Activated T-helper 1 cell treated with anti-CD3 and anti-CD28 coated beads, Interleukin-2, amount 50 U/mL, for 16 hours (primary cell): ENCODE measurements around the gene PSG6.
"Not testable (repeated sequence)": the region's sequence is repeated elsewhere in the genome, so short reads cannot be mapped to it uniquely, and the experiment has no call there.

Experiments
- DNase-seq, 2 donors: peaks; one replicate each; pipeline ENCODE4 v3.0.0-alpha.2; 2020; ENCODE audit warnings: low read depth in 1 of 2, low spot score in 1 of 2

PSG6 gene

GRCh38 chr19:42911731-42912130 is 6.0 kb downstream of the PSG6 start:
- not testable (repeated sequence) for DNase-seq

GRCh38 chr19:42906162-42906561 is 11.5 kb downstream of the PSG6 start:
- not testable (repeated sequence) for DNase-seq

- DNase-seq, result not testable (repeated sequence)
Observed at GRCh38 chr19:42900561-42900960, 17.1 kb downstream of the PSG6 start.

- not testable (repeated sequence) for DNase-seq
Observed at GRCh38 chr19:42899674-42900073, 18.0 kb downstream of the PSG6 start.

- DNase-seq, result not testable (repeated sequence)
Observed at GRCh38 chr19:42899110-42899509, 18.6 kb downstream of the PSG6 start.

GRCh38 chr19:42898656-42899055 is 19.0 kb downstream of the PSG6 start:
- not testable (repeated sequence) for DNase-seq

GRCh38 chr19:42897729-42898128 is 20.0 kb downstream of the PSG6 start:
- DNase-seq, result not testable (repeated sequence)

- DNase-seq, result not testable (repeated sequence)
Observed at GRCh38 chr19:42890446-42890845, 27.2 kb downstream of the PSG6 start.

- DNase-seq, result not testable (repeated sequence)
Observed at GRCh38 chr19:42887876-42888445, 29.7 kb downstream of the PSG6 start.

GRCh38 chr19:42882730-42883129 is 35.0 kb downstream of the PSG6 start:
- not testable (repeated sequence) for DNase-seq

GRCh38 chr19:42882010-42882409 is 35.7 kb downstream of the PSG6 start:
- DNase-seq, result not testable (repeated sequence)

GRCh38 chr19:42881279-42881678 is 36.4 kb downstream of the PSG6 start:
- not testable (repeated sequence) for DNase-seq

GRCh38 chr19:42880621-42881020 is 37.1 kb downstream of the PSG6 start:
- DNase-seq, result not testable (repeated sequence)

- DNase-seq, result no peak
Observed at GRCh38 chr19:42879613-42880012, 38.1 kb downstream of the PSG6 start, which contains the start of gene PSG1. TSS of gene PSG1 (minus strand) at chr19:42879713. CDS start at chr19:42879581, 132 bp downstream.

- DNase-seq, result not testable (repeated sequence)
Observed at GRCh38 chr19:42876596-42876995, 41.1 kb downstream of the PSG6 start.

- DNase-seq, result not testable (repeated sequence)
Observed at GRCh38 chr19:42875881-42876280, 41.8 kb downstream of the PSG6 start.

- not testable (repeated sequence) for DNase-seq
Observed at GRCh38 chr19:42874901-42875813, 42.5 kb downstream of the PSG6 start.

GRCh38 chr19:42874136-42874535 is 43.6 kb downstream of the PSG6 start:
- DNase-seq, result not testable (repeated sequence)

- DNase-seq, result no peak
Observed at GRCh38 chr19:42872608-42873007, 45.1 kb downstream of the PSG6 start.

GRCh38 chr19:42857544-42857867 is 60.2 kb downstream of the PSG6 start:
- no peak for DNase-seq

GRCh38 chr19:42856866-42857543 is 60.7 kb downstream of the PSG6 start:
- not testable (repeated sequence) for DNase-seq

GRCh38 chr19:42854745-42855144 is 62.9 kb downstream of the PSG6 start:
- not testable (repeated sequence) for DNase-seq
